ENCODE results near the gene MAP1B. TPM values are rescaled to one million over a fixed set of nuclear protein-coding genes. Genes with fewer than 3 reads are reported as not detected.
A peak's percentile ranks its signal among the peaks of the same experiment; 100 is the strongest.

Gene MAP1B
- total RNA-seq, 1 donor from 2014 or later, result 84.4 TPM

- Histone ChIP-seq H3F3A (ENCODE audit: low read depth) (no peaks in the 10 kb centered on the region), H3K27me3 (no peaks in the 10 kb centered on the region), H3K27ac (no peak overlapping the region), H3K4me2 (no peak overlapping the region), H3K4me1 (no peaks in the 10 kb centered on the region), H3K9me3 (ENCODE audit: low read depth) (no peaks in the 10 kb centered on the region), H3K9ac (no peak overlapping the region), H4K20me1 (ENCODE audit: low read depth) (no peaks in the 10 kb centered on the region), H3K79me2 (ENCODE audit: low read depth) (no peaks in the 10 kb centered on the region), H3K36me3 (peaks cover 8% of the 10 kb centered on the region), H2AFZ (replicated peaks) (no peak overlapping the region), H3K4me3 (no peak overlapping the region)
- peaks cover 13% of the 10 kb centered on the region for H3K4me1 Mint-ChIP-seq
- H3K9me3 Mint-ChIP-seq, result no peaks in the 10 kb centered on the region
- H3K27me3 Mint-ChIP-seq (ENCODE audit: insufficient read depth, low read depth), result no peaks in the 10 kb centered on the region
- TF ChIP-seq CTCF (IDR thresholded peaks at IDR 0.05) (no peak), EZH2phosphoT487 (IDR thresholded peaks at IDR 0.05) (no peak), EZH2 (IDR thresholded peaks at IDR 0.05) (no peak)
- no peak overlapping the region for H3K4me3 Mint-ChIP-seq
- H3K27ac Mint-ChIP-seq, result no peak overlapping the region
- peaks cover 18% of the 10 kb centered on the region for H3K36me3 Mint-ChIP-seq
- no peak for DNase-seq (ENCODE audit: low spot score)
These were observed 124.9 kb downstream of the MAP1B start for GRCh38 chr5:72231991-72232703.

GRCh38 chr5:72232838-72233237, 125.6 kb downstream of the MAP1B start:
- Mint-ChIP-seq H3K27ac (peak overlapping the region; percentile 44), H3K36me3 (peaks cover 20% of the 10 kb centered on the region), H3K27me3 (ENCODE audit: insufficient read depth, low read depth) (no peaks in the 10 kb centered on the region), H3K4me3 (no peak overlapping the region), H3K4me1 (peaks cover 13% of the 10 kb centered on the region), H3K9me3 (no peaks in the 10 kb centered on the region)
- Histone ChIP-seq H3K27me3 (no peaks in the 10 kb centered on the region), H4K20me1 (ENCODE audit: low read depth) (no peaks in the 10 kb centered on the region), H3K4me1 (peaks cover under 1% of the 10 kb centered on the region), H3K4me3 (no peak overlapping the region), H3K4me2 (no peak overlapping the region), H3K9me3 (ENCODE audit: low read depth) (no peaks in the 10 kb centered on the region), H3K9ac (no peak overlapping the region), H3K79me2 (ENCODE audit: low read depth) (no peaks in the 10 kb centered on the region), H3K27ac (no peak overlapping the region), H3K36me3 (peaks cover 8% of the 10 kb centered on the region), H2AFZ (replicated peaks) (no peak overlapping the region), H3F3A (ENCODE audit: low read depth) (no peaks in the 10 kb centered on the region)
- DNase-seq (ENCODE audit: low spot score), result no peak
- TF ChIP-seq EZH2phosphoT487 (IDR thresholded peaks at IDR 0.05), result no peak
- no peak for TF ChIP-seq CTCF (IDR thresholded peaks at IDR 0.05)
- no peak for TF ChIP-seq EZH2 (IDR thresholded peaks at IDR 0.05)

GRCh38 chr5:72233835-72234234, 126.6 kb downstream of the MAP1B start:
- no peaks in the 10 kb centered on the region for H4K20me1 ChIP-seq (ENCODE audit: low read depth)
- no peaks in the 10 kb centered on the region for H3K27me3 ChIP-seq
- peaks cover 10% of the 10 kb centered on the region for H3K4me1 ChIP-seq
- no peaks in the 10 kb centered on the region for H3K36me3 ChIP-seq
- Mint-ChIP-seq H3K4me1 (peaks cover 22% of the 10 kb centered on the region), H3K9me3 (no peaks in the 10 kb centered on the region), H3K27me3 (ENCODE audit: insufficient read depth, low read depth) (no peaks in the 10 kb centered on the region), H3K4me3 (no peak overlapping the region), H3K27ac (no peak overlapping the region), H3K36me3 (peaks cover 19% of the 10 kb centered on the region)
- H3K79me2 ChIP-seq (ENCODE audit: low read depth), result no peaks in the 10 kb centered on the region
- TF ChIP-seq EZH2 (IDR thresholded peaks at IDR 0.05) (no peak), EZH2phosphoT487 (IDR thresholded peaks at IDR 0.05) (no peak), CTCF (IDR thresholded peaks at IDR 0.05) (no peak)
- H3K9ac ChIP-seq, result no peak overlapping the region
- no peak for DNase-seq (ENCODE audit: low spot score)
- no peak overlapping the region for H3K4me2 ChIP-seq
- no peak overlapping the region for H2AFZ ChIP-seq (replicated peaks)
- H3K4me3 ChIP-seq, result no peak overlapping the region
- no peak overlapping the region for H3K27ac ChIP-seq
- no peaks in the 10 kb centered on the region for H3K9me3 ChIP-seq (ENCODE audit: low read depth)
- peaks cover under 1% of the 10 kb centered on the region for H3F3A ChIP-seq (ENCODE audit: low read depth)
